NCI-H748 treated with DMSO at 0.1 percent for 48 hours (cell line): Measurements from ENCODE around the gene BACH1.
"Not testable (repeated sequence)": the region's sequence is repeated elsewhere in the genome, so short reads cannot be mapped to it uniquely, and the experiment has no call there.

Experiments used
- DNase-seq: peaks from one replicate; lab custom pipeline; 2025; lab: John Stamatoyannopoulos, UW

BACH1 gene

DNA sequence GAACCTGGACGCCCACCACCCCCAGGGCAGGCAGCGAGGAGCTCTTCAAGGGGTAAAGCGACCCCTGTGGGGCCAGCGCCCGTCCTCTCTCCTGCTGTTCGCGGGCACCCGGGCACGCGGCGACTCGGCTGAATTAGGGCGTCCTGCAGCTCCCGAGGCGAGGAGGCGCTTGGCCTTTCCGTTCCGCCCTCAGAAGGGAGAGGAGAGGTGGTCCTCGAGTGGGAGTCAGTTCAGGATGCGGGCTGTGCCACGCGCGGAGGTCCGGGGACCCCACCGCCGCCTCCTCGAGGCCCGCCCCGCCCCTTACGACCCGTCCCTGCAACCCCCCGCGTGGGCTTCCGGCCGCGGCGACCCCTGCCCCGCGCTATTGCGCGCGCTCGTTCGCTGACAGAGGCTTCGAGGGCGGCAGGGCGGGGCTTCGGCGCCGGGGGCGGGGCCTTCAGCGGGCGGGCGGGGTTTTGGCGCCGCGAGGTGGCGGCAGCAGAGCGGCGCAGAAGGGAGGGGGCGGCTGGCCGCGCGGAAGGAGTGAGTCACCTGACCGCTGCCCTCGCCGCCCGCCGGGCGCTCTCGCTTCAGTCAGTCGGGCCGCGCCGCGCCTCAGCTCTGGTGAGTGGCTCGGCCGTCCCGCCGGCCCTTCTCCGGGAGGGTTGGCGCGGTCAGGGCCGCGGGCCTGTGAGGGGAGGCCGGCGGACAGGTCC, at the start of gene BACH1:
BACH1 (plus strand) TSS at position 575 of the 698 bp plus-strand sequence. CDS start 22,359 bp downstream, outside the sequence.
- DNase-seq: peak; percentile 62

DNA sequence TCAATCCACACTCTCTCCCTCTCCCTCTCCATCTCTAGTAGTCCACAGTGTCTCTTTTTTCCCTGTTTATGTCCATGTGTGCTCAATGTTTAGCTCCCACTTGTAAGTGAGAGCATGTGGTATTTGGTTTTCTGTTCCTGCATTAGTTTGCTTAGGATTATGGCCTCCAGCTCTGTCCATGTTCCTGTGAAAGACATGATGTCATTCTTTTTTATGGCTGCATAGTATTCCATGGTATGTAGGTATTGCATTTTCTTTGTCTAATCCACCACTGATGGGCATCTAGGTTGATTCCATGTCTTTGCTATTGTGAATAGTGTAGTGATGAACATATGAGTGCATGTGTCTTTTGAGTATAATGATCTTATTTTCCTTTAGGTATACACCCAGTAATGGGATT, 49.4 kb upstream of the BACH1 start:
- not testable (repeated sequence) for DNase-seq

DNA sequence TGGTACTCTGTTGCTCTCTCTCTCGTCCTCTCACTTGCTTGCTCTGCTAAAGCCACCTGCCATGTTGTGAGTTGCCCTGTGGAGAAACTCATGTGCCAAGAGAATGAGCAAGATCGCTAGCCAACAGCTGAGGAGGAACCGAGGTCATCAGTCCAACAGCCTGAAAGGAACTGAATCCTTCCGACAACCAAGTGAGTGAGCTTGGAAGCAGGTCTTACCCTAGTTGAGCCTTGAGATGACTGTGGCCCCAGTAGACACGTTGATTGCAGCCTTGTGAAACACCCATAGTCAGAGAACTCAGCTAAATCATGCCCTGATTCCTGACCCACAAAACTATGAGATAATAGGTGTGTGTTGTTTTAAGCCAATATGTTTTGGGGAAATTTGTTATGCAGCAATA, 48.1 kb upstream of the BACH1 start:
- no peak for DNase-seq

DNA sequence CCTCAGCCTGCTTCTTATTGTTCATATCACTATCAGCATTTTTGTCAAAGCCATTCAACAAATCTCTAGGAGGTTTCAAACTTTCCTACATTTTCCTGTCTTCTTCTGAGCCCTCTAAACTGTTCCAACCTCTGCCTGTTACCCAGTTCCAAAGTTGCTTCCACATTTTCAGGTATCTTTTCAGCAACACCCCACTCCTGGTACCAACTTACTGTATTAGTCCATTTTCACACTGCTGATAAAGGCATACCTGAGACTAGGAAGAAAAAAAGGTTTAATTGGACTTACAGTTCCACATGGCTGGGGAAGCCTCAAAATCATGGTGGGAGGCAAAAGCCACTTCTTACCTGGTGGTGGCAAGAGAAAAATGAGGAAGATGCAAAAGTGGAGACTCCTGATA, 44.9 kb upstream of the BACH1 start:
- not testable (repeated sequence) for DNase-seq

DNA sequence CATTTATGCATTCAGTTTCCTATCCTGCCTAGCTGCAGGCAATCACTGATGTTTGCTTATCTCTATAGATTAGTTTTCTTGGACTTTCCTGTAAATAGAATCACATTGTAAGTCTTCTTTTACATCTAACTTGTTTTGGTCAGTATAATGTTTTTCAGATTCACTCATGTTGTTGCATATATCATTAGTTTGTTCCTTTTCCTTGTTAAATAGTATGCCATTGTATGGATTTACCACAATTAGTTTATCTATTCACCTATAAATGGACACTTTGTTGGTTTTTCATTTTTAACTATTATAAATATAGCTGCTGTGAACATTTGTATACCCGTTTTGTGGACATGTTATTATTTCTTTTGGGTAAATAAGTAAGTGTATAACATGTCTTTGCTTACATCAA, 44.2 kb upstream of the BACH1 start:
- DNase-seq: no peak

DNA sequence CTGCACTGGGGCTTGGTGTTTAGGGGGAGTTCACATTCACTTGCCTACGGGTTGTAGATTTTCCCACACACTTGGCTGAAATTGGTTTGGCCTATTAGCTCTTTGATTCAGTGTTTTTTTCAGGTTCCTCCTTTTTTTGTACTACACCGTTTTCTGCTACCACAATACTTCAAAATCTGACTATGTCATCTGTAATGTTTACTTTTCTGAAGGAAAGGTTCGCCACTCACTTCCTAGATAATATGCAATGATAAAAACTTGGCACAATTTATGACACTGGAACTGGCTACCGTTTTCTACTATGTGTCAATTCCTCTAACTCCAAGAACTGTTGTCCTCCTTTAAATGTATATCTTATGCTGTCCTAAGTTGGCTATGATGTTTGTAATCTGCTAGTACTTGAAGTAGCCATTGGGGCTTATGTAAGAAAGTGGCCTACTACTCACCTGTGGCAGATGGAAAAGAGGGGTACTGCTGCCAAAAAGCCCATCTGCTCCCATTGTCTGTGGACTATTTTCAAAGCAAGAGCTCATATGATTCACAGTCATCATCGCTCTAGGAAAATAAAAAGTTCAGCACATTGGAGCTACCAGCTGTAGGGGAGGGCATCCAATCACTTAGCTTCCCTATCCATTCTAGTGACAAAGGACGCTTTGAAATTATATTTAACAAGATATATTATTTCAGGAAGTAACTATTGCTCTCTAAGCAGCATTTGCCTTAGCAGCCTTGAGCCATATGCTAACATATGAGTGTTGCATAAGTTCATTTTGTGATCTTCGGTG, 42.4 kb upstream of the BACH1 start:
- no peak for DNase-seq

DNA sequence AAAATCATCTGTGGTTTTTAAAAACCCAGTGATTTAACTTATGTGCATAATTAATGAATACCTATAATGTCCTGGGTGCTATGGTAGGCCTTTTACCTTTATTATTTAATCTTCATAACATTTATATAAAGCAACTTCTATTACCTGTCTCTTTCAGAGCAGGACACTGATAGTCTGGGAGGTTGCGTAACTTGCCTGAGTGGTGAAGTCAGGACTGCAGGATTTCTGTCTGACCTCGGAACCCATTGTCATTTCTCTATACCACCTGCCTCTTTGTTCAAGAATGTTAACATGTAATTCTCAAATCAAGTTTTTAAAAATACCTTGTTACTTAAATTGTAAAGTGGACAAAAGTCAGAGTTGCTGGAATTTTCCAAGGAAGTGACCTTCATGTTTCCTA, 41.0 kb upstream of the BACH1 start:
- no peak for DNase-seq

DNA sequence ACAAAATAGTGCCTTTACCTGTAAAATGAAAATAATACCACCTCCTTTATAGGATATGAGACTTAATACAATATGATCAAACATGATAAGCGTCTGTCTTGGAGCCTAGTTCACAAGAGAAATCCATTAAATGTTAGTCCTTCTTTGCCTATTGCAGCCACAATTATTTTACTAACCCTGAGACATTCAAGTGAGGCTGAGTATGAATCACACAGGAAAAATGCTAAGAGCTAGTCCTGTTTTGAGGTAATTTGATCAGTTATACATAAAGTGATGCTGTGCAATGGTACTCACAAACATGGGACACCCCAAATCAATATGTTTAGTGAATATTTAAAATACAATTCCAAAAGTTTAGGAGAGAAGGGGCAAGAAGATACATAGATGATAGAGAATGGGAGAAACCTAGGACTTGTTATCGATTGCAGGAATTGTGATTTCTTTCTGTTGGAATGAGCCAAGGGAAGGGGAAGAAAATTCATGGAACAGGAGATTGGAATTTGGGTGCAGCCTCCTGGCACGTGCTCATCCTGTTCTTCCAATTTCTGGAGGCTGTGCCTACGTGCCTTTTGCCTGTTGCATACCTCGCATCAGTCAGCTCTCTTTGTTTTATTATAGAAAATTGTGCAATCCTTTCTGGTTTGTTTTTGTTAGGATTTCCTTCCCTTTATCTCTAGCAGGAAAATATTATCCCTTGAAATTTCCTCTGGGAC, 39.9 kb upstream of the BACH1 start:
- DNase-seq: no peak

DNA sequence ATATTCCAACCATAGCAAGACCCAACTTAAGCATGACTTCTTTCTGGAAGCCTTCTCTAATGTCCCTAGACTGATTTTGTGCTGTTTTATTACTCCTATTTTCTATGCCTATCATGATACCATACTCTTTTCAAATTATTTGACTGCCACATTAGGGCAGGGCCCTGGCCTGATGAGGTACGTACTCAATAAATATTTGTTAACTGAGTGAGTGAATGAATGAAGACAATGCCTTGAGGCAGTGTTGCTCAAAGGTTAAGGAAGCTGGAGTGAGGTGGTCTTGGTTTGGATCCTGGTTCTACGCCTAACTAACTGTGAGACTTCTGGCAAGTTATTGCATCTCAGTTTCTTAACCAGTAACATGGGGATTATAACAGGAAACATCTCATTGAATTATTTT, 38.3 kb upstream of the BACH1 start:
- no peak for DNase-seq

DNA sequence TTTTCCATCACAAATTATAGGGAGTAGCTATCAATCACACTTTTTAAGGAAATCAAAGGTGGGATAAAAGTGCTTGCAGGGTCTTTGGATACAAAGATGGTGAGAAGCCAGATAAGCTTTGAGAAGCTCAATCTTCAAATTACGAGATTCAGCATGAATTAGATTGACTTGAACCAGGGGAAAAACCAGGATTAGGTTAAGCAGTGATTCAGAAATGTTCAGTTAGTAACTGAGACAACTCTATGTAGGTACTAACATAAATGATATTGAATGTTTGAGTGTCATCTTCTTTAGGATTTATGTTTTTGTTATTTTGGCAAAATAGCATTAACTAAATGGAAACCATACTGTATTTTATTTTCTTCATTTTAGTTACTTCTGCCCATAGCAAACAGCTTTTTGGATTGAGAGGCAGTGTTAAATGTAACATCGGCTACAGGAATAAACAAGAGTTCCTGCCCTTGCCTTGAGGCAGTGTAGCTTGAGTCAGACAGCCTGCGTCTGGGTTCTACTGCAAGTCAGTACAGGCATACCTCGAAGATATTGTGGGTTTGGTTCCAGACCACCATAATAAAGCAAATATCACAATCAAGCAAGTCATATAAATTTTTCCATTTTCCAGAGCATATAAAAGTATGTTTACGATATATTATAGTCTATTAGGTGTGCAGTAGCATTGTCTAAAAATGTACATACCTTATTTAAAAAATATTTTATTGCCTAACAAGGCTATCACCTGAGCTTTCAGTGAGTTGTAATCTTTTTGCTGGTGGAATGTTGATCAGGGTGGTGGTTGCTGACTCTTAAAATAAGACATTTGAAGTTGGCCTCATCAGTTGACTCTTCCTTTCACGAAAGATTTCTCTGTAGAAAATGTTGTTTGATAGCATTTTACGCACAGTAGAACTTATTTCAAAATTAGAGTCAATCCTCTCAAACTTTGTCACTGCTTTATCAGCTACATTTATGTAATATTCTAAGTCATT, 36.9 kb upstream of the BACH1 start:
- DNase-seq: no peak

DNA sequence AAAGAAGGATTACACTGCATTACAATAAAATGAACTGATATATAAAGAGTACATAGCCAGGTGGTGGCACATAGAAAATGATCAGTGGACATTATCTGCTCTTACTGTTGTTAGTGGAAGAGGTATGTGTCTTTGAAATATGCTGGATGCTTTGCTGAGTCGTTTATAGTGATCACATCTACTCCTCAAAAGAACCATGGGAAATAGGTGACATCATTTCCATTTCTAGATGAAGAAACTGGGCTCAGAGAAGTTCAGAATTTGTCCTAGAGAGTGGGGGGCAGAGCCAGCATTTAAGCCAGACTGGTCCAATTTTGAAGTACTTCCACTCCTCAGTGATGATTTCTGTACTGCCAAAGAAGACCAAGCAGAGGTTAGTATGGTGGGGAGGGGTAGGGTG, 34.0 kb upstream of the BACH1 start:
- DNase-seq: no peak

DNA sequence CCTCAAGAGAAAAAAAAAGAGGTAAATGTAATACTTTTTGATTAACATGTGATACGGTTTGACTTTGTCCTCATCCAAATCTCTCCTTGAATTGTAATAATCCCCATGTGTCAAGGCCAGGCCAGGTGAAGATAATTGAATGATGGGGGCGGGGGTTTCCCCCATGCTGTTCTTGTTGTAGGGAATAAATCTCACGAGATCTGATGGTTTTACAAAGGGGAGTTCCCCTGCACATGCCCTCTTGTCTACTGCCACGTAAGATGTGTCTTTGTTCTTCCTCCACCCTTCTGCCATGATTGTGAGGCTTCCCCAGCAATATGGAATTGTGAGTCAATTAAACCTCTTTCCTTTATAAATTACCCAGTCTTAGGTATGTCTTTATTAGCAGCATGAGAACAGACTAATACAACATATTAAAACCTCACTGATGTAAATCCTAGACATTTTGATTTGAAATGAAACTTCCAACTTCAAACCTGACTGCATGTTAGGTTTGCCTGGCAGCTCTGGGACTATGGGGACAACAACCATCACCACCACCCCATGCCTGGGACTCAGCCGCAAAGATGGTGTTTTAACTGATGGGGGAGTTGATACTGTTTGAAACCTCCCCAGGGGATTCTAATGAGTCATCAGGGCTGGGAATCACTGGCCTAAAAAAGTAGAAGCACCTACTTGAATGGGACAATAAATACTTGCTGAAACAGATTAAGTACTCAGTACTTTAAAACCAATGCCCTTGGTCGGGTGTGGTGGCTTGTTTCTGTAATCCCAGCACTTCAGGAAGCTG, 32.8 kb upstream of the BACH1 start:
- DNase-seq: no peak

DNA sequence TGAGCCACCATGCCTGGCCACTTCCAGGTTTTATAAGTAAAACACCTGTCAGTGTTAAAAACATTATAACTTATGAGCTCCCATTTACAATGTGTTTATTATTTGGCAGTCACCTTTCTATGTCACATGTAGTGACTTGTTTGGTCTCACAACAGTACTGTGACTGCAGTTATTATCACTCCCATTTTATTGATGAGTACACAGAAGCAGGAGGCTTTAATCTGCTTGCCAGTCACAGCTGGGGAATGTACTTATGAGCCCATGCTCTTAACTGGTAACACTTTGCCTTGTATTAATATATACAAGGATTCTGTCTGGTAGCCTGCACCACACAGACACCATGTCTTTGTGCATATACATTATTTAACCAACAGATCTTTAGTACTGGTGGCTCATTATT, 31.1 kb upstream of the BACH1 start:
- DNase-seq: no peak

DNA sequence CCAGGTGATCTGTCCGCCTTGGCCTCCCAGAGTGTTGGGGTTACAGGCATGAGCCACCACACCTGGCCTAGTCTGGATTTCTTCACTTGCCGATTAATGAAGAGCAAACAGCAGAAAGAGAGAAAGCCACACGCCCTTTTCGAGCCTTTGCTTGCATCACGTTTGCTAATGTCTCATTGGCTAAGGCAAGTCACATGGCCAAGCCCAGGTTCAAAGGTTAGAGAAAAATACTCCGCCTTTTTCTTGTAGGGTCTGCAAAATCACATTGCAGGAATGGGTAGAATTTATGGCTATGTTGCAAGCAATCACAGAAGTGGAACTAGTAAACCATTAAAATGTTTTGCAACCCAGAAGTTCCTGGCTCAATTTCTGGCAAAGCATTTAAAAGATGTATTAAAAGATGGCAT, 26.8 kb upstream of the BACH1 start:
- DNase-seq: no peak

DNA sequence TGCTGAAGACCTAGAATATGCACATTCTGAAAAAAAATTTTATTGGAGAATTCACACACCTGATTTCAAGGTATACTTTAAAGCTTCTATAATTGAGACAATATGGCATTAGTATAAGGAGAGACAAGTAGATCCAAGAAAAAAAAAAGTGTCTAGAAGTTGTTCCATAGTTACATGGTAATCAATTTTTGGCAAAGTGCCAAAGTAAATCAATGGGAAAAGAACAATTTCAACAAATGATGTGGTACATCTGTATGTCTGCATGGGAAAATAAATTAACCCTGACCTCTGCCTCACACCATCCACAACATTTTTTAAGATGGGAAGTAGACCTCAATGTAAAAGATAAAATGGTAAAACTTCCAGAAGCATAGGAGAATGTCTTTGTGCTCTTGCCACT, 21.3 kb upstream of the BACH1 start:
- no peak for DNase-seq

DNA sequence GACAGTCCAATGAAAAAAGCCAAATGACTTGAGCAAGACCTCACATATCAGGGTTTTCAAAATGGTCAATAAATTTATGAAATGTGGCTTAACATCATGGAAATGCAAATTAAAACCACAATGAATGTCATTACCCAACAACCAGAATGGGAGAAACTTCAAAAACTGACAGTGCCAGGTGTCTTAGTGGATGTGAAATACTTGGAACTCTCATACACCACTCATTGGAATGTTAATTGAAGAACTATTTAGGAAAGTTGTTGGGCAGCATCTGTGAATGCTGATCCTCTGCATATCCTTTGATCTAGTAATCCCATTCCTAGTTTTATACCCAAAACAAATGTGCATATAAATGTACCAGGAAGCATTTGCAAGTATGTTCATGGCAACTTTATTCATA, 19.2 kb upstream of the BACH1 start:
- no peak for DNase-seq

DNA sequence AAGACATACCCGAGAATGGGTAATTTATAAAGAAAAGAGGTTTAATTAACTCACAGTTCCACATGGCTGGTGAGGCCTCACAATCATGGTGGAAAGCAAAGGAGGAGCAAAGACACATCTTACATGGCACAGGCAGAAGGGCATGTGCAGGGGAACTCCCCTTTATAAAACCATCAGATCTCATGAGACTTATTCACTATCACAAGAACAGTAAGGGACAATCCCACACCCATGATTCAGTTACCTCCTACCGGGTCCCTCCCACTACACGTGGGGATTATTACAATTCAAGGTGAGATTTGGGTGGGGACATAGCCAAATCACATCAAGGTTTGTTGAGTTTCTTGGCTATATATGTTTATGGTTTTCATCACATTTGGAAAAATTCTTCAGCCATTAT, 16.9 kb upstream of the BACH1 start:
- DNase-seq: not testable (repeated sequence)

DNA sequence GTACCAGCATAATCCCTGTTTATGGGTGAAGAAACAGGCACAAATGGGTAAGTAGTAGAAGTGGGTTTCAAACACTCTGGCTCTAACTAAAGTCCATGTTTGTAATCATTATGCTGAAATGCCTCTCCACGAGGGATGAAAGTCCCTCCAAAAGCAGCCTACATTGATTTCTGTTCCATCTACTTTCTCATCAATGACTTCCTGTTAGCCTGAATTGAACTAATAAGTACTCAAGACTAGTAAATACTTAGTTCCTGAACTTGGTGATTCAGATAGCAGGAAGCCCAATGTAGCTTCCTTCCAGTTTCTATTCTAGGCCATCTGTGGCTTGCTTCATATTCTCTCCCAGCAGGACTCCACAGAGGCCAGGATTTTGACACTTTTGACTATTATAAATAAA, 11.3 kb upstream of the BACH1 start:
- no peak for DNase-seq

DNA sequence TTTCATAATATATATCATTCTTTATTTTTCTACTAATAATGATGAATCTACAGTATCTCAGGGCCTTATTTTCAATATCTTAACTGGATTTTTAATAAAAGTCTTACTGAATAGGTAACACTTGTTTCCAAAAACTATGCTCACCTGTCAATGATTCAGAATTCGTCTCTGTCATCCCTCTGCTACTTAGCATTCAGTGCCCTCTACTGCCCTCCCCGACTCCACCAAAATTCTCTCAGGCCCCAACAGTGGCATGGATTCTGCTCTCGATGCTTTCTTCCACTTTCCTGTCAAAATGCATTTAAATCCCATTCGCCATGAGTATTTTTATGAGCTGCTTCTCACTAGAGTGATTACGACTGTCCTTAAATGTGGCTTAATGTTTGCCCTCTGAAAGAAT, 10.5 kb upstream of the BACH1 start:
- no peak for DNase-seq

DNA sequence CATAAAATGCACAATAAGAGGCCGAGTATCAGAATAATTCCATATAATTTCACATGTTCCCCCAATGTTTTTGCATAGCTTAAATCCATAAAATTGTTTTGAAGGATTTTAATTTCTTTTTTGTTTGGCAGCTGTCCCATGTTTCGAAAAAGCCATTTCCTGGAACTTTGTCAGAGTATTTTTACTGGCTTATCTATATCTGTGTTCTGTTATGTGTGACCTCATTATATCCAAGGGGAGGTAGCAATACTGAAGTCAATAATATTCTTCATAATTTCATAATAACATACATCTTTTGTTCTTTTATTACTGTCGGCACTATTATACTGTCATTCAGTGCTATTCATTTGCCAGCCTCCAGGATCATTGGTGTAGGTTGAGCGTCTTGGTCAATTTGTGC, 9.4 kb upstream of the BACH1 start:
- DNase-seq: no peak

DNA sequence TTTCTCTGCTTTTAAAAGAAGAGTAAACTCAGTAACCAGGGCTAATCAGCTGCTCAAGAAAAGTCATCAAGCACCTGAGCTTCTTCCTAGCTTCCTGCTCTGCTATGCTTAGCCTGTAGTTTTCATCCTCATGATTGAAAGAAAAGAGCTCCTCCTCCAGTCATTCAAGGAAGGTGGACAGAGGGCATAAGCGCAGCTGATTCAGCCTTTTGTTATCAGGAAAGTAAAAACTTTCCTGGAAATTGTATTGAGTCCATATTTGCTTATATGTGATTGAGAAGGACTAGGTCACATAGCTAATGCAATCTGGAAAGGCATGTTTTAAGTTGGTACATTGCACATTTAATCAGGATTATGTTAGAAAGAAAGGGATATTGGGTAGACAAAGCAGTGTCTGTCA, 8.5 kb upstream of the BACH1 start:
- DNase-seq: no peak
